A549 (cell line): ENCODE measurements around the gene B9D2.

ENCODE experiments used
- CTCF ChIP-seq: fragments of >200 bp; sonication (Bioruptor Twin); formaldehyde crosslinking; IDR thresholded peaks from 3 replicates; pipeline ENCODE4 v1.5.1; 2016
- ESRRA ChIP-seq: fragments of 150-350 bp; IDR thresholded peaks from 2 replicates; pipeline ENCODE4 v1.6.1; 2014; ENCODE audit warnings: mild to moderate bottlenecking, low read length, borderline replicate concordance
- POLR2A ChIP-seq: IDR thresholded peaks from 2 replicates; pipeline ENCODE4 v1.6.1; 2012; ENCODE audit warnings: mild to moderate bottlenecking, low read length
- SMC3 ChIP-seq: fragments of >200 bp; sonication (Bioruptor Twin); formaldehyde crosslinking; IDR thresholded peaks from 3 replicates; pipeline ENCODE4 v1.6.1; 2018; ENCODE audit warnings: inconsistent platforms

GRCh38 chr19:41308450-41309179 is 55.3 kb downstream of the B9D2 start:
- TF ChIP-seq SMC3 (peak; percentile 88), POLR2A (no peak), ESRRA (no peak), CTCF (peak; percentile 100)
